HG03558 (cell line): ENCODE data around the gene MYOZ3.

Experiments
- ATAC-seq: cut with Tn5 transposase; IDR thresholded peaks from one replicate; pipeline ENCODE4 v1.9.1; 2021; ENCODE audit warnings: moderate number of reproducible peaks; ENCODE audit not compliant: unreplicated experiment; ENCODE audit errors: extremely low read depth

MYOZ3 gene

DNA sequence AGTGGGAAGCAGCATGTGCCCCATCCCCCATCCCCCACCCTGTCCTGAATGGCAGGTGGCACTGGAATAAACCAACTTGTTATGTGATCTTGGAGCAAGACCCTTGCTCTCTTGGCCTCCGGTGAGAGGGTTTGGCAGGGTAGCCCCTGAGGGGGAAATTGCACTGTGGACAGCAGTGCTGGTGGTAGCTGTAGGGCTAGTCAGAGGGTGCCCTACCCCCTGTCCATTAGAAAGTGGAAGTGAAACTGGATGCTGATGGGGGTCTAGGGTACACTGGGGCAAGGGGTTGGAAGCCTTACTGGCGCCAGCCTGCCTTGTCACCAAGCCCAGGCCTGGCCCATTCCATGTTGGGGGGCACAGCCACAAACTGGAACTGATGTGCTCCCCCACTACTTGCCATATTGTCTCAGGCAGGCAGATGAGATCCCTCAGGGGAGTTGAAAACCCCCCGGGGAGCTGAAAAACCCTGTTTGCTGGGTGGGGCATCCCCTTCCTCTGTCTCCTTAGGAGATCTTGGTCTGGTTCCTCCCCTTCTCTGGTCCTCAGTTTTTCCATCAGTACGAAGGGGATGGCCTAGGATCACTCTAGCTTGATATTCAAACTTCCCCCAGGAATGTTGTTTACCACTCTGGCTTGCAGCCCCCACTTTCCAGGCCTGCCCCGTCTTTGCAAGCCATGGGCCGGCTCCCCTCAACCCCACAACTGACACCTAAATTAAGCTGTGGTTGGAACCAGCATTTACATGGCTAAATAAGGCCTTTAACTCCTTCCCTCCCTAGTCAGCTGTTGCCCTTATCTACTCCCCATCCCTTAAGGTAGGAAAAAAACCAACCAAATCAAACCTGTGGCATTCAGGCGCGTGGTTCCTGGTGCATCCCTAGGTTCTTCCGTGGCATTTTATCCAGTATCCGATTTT, 35.0 kb upstream of the MYOZ3 start:
- ATAC-seq, result peak; percentile 28

DNA sequence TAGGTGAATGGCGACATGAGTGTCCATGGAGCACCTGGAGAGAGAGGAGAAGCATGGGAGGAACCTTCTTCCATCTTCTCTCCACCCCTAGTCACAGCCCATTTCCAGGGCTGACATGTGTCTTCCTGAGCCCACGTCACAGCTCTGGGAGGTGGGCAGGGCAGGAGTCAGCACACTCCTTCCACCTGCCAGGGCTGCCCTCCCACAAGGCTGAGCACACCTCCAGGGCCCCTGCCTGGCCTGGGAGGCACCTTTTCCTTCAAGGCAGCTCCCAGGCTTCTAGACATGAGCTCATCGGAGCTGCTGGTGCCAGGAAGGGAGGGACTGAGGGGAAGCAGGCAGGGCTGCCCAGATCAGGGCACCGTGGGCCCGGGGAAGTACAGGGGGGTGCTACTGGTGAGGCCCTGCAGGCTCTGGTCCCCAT, 34.2 kb upstream of the MYOZ3 start:
- ATAC-seq, result no peak

DNA sequence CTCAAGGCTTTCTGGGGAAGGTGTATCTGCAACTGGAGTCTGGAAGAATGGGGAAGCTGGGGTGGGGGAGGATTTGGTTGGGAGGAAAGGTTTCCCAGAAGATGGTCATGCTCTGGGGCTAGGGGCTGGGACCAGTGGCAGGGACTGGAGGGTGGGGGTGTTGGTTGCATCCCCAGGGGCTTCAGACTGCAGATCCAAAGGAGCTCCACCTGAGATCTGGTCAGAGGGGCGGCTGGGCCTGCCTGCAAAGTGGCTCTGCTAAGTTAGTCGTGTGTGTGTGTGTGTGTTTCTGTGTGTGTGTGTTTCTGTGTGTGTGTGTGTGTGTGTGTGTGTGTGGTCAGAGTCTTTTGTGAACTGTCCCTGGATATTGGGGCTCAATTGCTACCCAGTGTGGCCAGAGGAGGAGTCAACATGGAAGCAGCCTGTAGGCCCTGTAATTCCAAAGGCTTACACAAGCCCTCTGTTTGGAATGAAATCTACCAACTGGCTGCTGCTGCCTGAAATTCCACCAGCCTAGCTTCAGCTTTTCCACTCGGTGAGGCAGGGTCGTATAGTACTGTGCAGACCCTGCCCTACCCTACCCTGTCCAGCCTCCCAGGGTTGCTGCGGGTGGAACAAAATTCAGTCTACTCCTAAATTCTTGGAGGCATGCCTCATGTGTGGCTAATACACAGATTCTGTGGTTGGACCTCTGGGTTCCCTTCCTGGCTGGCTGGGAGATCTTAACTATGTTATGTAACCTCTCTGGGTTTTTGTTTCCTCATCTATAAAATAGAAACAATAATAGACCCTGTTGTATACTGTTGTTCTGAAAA, 33.1 kb upstream of the MYOZ3 start:
- no peak for ATAC-seq

DNA sequence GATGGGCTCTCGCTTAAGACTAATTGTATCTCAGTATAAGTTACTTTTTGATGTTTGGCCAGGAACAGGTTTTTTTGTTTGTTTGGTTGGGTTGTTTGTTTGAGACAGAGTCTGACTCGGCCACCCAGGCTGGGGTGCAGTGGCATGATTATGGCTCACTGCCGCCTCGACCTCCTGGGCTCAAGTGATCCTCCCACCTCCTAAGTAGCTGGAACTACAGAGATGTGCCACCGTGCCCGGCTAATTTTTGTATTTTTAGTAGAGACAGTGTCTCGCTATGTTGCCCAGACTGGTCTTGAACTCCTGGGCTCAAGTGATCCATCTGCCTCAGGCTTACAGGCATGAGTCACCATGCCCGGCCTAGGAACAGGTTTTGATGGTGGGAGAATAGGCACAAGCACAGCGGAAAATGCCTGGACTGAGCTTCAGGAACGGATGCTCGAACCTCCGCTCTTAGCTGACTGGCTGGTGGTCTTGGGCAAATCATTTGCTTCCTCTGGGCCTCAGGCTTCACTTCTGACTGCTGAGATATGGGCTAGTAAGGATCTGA, 32.0 kb upstream of the MYOZ3 start:
- ATAC-seq, result no peak

DNA sequence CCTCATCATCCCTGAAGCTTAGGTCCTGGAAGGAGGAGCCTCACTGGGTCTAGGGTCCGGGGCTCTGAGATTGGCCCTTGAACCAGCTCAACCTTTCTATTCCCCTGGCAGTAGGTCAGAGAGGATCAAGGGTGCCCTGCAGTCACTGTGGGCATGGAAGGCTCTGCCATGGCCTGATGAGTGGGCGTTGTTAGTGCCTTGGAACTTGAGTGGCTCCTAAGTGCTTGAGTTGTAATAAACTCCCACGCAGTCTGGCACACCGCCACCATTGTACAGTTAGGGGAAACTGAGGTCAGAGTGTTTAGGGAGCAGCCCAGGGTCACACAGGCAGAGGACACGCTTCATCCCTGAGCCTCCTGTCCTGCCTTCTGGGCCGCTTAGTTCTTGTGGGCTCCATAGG, 31.0 kb upstream of the MYOZ3 start:
- ATAC-seq, result no peak

DNA sequence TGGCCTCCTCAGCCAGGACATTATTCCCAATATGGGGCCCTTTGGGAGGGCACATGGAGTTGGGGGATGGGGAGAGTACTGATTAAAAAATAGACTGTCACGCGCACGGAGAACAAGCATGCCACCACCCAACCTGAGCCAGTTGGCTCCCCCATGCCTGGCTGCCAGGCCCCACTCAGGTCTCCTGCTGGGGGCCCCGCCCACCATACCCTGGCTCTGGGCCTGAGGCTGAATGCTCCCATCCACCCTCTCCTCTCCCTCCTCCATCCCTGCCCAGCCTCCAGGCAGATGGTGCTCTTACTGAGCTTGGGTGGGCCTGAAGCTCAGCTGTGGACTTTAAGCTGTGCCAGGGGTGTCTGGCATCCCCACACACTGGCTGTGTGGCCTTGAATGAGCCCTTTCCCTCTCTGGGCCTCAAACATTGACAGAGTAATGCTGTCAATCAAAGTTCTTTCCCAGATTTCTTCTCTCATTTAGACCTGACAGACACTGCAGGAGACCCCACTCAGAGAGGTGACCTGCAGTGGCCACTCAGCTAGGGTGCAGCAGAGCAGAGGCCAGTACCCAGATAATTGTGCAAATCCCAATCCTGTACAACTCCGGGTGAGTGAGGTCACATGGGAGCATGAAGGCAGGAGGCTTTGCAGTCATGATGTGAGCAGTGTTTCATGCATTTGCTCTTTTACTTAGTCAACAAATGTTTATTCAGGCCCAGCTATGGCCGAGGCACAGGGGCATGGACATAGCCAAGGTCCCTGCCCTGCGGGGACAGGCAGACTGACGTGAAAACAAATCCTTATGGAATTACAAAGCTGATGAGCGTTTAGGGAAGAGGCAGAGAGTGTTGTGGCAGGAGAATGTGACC, 30.4 kb upstream of the MYOZ3 start:
- ATAC-seq, result no peak

DNA sequence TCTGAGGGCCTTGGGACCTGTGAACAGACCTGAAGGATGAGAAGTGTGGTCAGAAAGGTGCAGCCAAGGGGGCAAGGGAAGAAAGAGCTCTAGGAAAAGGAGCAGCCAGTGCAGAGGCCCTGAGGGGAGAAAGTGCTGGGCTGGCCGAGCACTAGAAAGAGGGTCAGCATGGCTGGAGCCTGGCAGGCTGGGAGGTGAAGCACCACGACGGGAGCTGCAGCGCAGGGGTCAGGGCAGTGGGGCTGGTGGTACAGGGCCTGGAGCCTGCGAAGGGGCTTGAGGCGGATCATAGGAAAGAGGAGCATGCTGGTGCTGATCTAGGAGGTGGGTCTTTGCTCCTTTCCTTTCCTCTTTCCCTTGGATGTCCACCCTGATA, 29.7 kb upstream of the MYOZ3 start:
- no peak for ATAC-seq

DNA sequence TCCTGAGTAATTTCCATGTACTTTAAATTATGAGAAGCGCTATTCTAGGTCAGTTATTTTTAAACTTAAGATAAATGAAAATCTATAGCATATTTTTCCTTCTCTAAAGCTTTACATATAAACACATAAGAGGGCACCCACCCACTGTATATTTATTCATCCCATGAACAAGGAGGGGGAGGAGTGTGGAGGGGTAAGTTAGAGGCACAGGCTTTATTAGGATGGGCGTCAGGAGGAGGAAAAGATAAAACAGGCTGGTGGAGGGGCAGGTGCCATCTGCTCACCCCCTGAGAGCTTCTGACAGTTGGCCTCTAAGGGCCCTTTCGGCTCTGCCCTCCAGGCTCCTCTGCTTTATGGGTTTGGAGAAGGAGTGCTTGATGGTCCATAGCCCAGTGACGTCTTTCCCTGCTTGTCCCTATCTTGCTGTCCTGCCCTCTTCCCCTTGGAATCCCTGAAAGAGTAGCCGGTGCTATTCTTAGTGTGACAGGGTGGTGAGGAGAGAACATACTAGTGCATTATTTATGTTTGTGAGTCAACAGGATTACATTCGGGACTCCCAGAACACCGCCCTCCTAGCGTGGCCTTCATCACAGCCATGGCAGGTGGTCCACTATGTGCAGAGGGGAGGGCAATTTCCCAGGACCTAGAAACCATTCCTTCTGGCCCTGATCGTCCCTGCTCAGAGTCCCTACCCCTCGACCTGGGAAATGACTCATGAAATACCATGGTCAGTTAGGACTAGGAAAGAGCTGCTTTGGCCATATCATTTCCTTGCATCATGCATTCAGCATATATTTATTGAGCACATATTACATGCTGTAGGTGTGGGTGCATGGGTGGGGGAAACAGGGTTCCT, 28.5 kb upstream of the MYOZ3 start:
- ATAC-seq, result no peak

DNA sequence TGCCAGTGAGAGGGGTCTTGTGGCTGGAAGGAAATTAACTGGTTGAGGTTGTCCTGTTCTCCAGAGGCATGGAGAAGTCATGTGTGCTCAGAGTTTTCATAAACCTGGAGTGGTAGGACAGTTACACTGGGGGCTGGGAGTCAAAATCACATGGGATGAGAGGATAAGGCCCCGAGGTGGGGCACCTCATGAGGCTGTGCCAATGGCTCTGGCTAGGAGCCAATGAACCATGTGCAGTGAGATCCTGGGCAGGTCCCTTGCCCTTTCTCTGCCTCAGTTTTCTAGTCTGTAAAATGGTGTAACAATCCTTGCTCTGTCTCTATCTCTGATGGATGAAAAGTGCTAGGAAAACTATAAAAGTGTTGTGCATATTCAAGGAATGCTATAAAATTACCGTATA, 27.6 kb upstream of the MYOZ3 start:
- ATAC-seq, result no peak

DNA sequence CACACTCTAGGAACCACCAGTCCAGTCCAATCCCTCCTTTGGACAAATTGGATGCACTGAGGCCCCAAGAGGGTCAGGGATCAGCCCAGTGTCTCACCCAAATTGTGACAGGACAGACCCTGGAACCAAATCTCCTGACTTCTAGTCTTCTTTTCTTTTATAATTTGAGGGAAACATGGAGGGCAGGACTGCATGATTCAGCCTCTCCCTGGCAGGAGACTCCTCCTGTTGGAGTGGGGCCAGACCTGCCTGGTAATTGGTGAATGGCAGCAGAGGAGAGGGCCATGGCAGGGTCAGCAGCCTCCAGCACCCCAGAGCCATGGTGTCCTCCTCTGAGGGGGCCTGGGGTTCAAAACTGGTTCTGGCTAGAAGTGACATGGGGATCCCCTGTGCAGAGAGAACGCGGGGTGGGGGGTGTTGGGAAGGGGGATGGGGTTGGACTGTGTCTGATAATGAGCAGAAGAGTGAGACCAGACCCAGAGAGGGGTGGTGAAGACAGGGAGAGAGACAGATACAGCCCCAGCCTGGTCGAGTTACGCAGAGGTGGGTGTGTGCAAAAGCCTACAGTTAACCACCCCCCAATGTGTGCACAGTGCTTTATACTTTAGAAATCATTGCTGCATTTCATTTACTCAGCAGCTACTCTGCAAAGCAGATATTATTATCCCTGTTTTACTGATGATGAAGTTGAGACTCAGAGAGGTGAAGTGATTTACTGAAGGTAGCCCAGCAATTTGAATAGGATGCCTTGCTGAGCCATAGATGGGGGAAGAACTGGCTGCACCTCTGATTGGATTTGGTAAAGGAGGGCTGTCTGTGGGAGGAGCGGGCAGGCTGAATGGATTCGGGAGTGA, 24.4 kb upstream of the MYOZ3 start:
- ATAC-seq, result no peak

DNA sequence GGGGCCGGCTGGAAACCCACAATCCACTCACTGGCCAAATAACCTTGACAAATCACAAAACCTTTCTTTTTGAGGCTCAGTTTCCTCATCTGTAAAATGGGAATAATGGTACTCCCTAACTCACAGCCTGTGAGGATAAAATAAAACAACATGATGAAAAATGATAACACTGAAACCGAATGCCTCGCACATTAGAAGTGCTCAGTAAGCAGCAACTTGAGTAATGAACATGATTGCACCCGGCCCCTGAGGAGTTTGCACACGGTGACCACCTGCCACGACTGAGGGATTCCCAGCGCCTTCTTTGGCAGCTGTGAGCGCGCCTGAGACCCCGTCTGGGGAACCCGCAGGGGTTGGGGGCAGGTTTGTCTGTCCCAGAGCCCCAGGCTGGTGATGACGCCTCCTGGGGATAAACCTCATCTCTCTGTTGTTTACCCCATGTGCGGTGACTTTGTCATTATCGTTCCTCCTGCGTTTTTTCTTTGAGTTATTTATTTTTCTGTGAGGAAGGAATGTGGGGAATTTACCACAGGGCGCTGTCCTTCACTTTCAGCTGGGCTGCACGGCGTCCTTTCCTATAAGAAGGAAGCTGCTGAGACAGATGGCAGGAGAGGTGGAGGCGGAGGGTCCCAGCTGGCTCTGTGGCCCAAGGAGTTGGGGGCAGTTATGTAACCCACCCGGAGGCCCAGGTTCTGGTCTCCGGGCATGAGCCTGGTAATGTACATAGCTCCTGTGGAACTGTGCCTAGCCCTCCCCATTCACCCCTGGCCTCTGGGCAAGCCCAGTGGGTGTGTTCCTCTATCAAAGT, 23.6 kb upstream of the MYOZ3 start:
- no peak for ATAC-seq

DNA sequence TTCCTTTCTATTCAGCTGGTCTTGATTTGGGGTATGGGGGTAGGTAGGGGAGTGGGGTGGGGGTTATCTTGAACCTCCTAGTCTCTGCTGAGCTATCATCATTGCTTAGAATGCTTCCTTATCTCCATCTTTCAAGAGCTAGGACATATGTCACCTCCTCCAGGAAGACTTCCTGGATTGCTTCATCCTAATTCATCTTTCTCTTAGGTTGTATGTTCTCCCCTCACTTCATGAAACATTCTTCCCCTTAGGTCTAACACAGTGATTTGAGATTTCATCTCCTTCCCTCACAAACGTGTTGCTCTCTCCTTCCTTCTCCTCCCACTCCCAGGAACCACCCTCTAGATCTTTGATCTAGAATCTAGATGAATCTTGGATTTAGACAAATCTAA, 23.0 kb upstream of the MYOZ3 start:
- no peak for ATAC-seq

DNA sequence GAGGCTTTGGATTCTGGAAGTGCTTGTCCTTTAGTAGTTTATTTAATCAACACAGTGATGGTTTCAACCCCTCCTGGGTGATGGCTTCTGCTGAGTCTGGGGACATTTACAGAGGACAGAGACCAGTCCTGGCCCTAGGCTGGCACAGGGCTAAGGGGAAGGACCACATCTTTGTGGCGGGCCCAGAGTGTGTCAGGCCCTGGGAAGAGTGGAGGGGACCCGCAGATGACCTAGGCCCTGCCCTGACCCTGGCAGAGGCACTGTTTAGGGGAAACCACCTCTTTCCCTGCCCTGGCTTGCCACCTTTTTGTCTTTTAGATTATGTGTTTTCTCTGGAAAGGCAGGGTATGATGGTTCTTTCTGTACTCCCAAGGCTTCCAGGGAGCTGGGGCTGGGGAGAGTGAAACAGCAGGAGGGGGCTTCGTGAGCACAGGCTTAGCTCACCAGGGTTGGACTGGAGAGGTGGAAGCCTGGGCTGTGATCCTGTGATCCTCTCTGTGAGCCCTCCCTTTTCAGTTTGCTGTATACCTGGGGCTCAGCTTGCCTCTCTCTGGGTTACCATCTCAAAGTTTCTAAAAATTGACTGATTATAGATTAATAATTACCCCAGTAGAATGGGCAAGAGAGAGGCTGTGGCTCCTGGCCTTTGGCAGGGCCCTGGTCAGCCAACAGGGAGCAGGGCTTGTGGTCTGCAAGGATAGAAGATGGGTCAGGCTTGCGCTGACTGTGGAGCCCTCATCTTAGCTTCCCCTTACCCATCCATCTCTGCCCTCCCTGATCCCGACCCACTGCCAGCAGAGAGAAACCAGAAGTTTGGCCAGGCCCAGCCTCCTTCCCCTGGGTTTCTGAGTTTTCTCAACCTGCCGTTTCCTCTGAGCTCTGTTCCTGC, 22.3 kb upstream of the MYOZ3 start:
- no peak for ATAC-seq

DNA sequence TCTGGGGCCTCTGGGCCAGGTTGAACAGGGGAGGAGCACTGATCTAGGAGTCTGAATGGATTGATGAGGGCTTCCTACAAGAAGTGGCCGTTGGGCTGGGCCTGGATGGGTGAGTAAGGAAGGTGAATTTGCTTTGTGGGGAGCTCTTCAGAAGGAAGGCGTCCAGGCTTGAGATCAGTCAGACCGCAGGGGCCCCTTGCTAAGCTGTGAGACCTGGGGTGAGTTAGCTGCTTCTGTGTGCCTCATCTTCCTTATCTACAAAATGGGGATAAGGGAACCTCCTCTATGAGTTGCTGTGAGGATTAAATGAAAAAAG, 21.7 kb upstream of the MYOZ3 start:
- ATAC-seq, result no peak

DNA sequence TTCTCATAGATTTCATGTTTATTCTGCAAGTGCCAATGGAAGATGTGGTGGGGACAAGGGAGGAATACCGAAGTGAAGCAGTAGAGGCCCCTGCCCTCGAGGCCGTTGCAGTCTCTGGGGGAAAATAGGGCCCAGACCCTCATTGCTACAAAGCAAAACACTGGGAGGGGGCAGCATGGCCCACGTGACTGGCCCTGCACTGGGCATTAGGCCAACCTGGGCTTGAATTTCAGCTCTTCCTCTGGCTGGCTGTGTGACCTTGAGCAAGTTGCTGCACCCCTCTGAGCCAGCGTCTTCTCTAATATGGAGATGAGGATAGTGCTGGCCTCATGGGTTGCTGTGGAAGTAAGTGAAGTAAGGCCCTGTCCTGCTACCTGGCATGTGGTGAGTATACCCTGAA, 21.3 kb upstream of the MYOZ3 start:
- ATAC-seq, result no peak

DNA sequence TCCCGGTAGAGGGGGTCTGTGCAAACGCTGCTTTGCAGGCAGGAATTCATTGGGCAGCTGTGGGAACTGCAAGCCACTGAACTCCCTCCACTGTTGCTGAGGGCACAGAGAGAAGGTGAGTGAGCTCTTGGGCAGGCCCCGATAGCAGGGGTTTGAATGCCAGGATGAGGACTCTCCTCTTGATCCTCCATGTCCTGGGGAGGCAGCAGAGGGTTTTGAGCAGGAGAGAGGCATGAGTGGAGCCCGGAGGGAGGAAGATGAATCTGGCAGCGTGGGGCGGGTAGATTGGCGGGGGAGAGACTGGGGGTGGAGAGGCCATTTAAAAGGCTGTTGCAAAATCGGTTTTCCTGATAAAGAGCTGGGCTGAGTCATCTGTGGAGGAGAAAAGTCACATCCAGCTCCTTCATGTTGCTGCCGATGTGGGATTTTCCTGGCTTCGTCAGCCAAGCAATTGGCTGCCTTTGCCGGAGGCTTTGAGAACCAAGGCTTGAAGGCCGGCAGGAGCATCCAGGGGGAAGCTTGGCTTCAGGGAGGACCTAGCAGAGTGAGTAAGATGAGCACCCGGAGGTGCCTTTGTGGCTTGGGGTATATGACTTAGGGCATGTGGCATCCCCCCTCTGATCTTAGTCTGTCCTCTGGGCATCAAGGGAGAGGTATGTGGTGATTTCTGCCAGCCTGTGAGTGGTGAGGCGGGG, 20.6 kb upstream of the MYOZ3 start, which contains the start of gene SYNPO:
SYNPO (plus strand) TSS at position 350 of the 695 bp plus-strand sequence. CDS start 7,616 bp downstream, outside the sequence.
- no peak for ATAC-seq
